ENCODE measurements around the gene ECM1. TPM values are rescaled to one million over a fixed set of nuclear protein-coding genes. Genes with fewer than 3 reads are reported as not detected.
A peak's percentile ranks its signal among the peaks of the same experiment; 100 is the strongest.

The ECM1 gene
- total RNA-seq, 1 donor: 20.3 TPM

DNA sequence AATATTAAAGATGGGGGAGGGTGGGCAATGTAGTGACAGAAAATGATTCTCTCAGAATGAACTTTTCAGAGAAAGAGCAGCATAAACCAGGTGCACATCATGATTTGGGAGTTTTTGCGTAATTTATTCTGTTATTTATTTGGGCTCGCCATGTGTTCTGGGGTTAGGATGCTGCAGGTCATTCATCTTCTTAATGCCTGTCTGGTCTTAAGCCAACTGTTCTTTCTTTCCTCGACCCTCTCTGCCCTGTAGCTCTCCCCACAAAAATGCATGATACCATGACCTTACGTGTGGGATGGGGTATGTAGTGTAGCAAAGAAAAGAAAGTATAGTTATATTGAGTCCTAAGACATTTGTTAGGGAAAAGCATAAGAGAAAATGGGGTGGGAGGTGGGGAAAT lies 33.0 kb upstream of the ECM1 start:
- TF ChIP-seq, protein P1, sequence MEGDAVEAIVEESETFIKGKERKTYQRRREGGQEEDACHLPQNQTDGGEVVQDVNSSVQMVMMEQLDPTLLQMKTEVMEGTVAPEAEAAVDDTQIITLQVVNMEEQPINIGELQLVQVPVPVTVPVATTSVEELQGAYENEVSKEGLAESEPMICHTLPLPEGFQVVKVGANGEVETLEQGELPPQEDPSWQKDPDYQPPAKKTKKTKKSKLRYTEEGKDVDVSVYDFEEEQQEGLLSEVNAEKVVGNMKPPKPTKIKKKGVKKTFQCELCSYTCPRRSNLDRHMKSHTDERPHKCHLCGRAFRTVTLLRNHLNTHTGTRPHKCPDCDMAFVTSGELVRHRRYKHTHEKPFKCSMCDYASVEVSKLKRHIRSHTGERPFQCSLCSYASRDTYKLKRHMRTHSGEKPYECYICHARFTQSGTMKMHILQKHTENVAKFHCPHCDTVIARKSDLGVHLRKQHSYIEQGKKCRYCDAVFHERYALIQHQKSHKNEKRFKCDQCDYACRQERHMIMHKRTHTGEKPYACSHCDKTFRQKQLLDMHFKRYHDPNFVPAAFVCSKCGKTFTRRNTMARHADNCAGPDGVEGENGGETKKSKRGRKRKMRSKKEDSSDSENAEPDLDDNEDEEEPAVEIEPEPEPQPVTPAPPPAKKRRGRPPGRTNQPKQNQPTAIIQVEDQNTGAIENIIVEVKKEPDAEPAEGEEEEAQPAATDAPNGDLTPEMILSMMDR (IDR thresholded peaks at IDR 0.05; ENCODE audit: insufficient read depth, low read depth, low read length): no peak
- no peak overlapping the region for H3K4me3 ChIP-seq (ENCODE audit: low read depth, low read length)
- peak; percentile 33 for DNase-seq (ENCODE audit: low read depth)

DNA sequence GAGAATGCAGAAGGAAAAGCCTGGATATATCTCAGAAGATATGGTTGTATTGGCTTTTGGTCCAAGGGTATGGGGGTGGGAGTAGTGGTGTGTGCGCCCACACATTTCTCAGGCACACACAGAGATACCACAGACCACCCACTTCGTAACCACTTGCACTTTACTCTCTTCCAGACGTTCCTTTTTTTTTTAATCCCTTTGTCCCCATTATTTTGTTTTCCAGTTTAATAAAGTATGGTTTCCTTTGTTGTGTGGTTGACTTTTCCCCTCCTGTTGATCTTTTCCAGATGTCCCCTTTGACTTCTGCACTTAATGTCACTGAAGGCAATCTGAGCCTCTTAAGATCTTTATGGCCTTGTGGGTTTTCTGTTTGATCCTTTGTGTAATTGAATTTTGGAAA lies 31.2 kb upstream of the ECM1 start:
- no peak overlapping the region for H3K4me3 ChIP-seq (ENCODE audit: low read depth, low read length)
- DNase-seq (ENCODE audit: low read depth): peak; percentile 52
- TF ChIP-seq, protein P1 (IDR thresholded peaks at IDR 0.05; ENCODE audit: insufficient read depth, low read depth, low read length): no peak

DNA sequence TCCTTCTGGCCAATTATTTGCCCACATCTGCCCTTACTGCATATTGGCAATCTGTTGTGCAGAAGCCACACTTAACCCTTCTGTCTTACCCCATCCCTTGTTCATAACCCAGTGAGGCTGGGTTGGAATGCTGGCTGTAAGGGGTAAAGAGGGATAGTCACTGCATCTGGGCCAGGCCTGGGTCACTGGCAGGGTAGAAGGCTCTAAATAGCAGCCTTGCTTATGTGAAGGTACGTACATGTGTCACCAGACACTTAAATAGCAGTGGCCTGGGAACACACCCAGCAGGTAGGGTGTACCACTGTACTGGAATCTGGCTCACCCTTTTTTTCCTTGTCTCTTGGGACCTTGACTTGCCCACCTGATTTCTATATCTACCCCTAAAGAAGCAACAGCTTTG lies 30.6 kb upstream of the ECM1 start:
- TF ChIP-seq, protein P1 (IDR thresholded peaks at IDR 0.05; ENCODE audit: insufficient read depth, low read depth, low read length): no peak
- H3K4me3 ChIP-seq (ENCODE audit: low read depth, low read length): no peak overlapping the region
- no peak for DNase-seq (ENCODE audit: low read depth)

DNA sequence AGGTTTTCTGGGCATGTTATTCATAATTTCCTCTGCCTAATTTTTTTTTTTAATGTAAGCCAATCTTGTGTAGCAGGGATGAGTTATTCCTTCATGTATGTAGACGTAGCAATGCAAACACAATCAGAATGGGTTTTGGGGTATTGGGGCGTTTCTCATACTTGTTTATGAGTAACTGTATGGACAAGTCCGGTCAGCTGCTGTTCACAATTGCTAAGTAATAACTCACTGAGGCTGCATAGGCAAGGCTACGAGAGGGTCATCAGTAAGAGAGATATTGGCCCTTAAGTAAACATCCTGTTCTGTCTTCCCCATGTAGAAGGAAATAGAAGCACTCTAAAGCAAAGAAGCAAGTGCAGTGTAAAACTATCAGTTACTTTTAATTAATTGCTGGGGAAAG lies 30.2 kb upstream of the ECM1 start:
- DNase-seq (ENCODE audit: low read depth): peak; percentile 61
- TF ChIP-seq, protein P1 (IDR thresholded peaks at IDR 0.05; ENCODE audit: insufficient read depth, low read depth, low read length): no peak
- H3K4me3 ChIP-seq (ENCODE audit: low read depth, low read length): no peak overlapping the region

DNA sequence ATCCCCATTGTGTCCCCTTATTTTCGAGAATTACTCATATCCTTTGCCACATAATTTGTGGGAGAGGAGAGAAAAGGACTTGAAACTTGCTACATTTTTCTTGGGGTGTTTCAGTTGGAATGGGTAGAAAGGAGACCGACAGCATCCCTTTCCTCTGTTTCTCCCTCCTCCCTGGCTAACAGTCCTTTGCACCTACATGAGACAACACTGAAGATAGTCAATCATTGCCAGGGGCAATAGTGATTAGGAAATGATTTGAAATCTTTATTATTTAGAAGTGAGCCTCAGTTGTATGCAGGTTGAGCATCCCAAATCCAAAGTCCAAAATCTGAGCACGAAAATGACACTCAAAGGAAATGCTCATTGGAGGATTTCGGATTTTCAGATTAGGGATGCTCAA lies 28.5 kb upstream of the ECM1 start:
- DNase-seq (ENCODE audit: low read depth): no peak
- no peak overlapping the region for H3K4me3 ChIP-seq (ENCODE audit: low read depth, low read length)
- TF ChIP-seq, protein P1 (IDR thresholded peaks at IDR 0.05; ENCODE audit: insufficient read depth, low read depth, low read length): no peak

DNA sequence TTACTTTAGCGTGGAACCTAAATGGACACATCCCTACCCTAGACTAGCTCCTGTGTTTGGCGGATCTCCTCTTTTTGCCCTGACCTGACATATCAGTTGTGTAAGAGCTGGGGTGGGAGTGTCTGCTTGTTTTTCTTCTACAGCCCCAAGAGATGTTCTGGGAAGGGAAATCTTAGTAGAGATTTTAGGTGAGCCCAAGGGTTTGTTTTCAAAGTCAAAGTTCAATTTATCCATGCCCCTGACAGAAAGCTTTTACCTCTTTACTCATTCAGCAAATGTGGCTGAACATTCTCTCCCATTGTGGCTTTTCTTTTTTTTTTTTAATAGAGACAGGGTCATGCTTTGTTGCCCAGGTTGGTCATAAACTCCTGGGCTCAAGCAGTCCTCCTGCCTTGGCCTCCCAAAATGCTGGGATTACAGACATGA lies 28.0 kb upstream of the ECM1 start:
- peak; percentile 18 for DNase-seq (ENCODE audit: low read depth)
- no peak overlapping the region for H3K4me3 ChIP-seq (ENCODE audit: low read depth, low read length)
- TF ChIP-seq, protein P1 (IDR thresholded peaks at IDR 0.05; ENCODE audit: insufficient read depth, low read depth, low read length): no peak

DNA sequence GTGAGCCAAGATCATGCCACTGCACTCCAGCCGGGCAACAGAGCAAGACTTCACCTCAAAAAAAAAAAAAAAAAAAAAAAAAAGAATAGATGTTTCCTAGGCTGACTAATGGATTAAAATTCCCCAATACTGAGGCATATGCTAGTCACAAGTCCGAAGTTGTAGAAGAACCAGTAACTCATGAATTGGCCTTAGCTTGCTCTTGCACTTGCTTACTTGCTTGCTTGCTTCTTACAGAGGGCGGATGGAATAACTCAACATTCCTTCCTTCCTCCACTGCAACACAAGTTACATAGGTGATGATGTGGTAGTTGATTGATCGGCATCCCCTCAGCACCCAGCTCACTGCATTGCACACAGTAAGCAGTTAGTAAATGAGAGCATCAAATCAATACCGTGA lies 23.5 kb upstream of the ECM1 start:
- TF ChIP-seq, protein P1 (IDR thresholded peaks at IDR 0.05; ENCODE audit: insufficient read depth, low read depth, low read length): no peak
- no peak for DNase-seq (ENCODE audit: low read depth)
- no peak overlapping the region for H3K4me3 ChIP-seq (ENCODE audit: low read depth, low read length)
